HCT116 (cell line): ENCODE measurements around the gene CDH4. TPM values are rescaled to one million over a fixed set of nuclear protein-coding genes. Genes with fewer than 3 reads are reported as not detected.

Source experiments
- ATAC-seq: fragments of 200-7000 bp; cut with Tn5 transposase; 2 replicates; pipeline ENCODE4 v1.9.1; 2020; ENCODE audit warnings: mild to moderate bottlenecking, moderate library complexity
- BruUV-seq: library from RNA; stranded (reverse); fragments of 400-500 nt; replicated peaks from 2 replicates; lab custom pipeline; 2021; lab: Mats Ljungman, UMichigan
- CTCF ChIA-PET: fragments of 300-600 bp; sonication (Branson Sonifier 250); formaldehyde crosslinking; loops from one replicate; lab custom pipeline; 2021; ENCODE audit warnings: antibody characterized with exemption; lab: Charles Lee
- POLR2A ChIA-PET: fragments of 300-600, 350-600 bp; sonication (Branson Sonifier 250); formaldehyde crosslinking; loops from one replicate; lab custom pipeline; 2021; ENCODE audit warnings: antibody characterized with exemption; lab: Charles Lee
- RAD21 ChIA-PET, 2 experiments: fragments of 300-600 bp; sonication (Branson Sonifier 250); formaldehyde crosslinking; loops; one replicate each; lab custom pipeline; 2023; ENCODE audit warnings: low total read pairs in 2 of 2; ENCODE audit not compliant: uncharacterized antibody in 2 of 2, unreplicated experiment in 2 of 2, low non-redundant PET in 1 of 2; lab: Charles Lee
- DNase-seq: peaks from one replicate; pipeline ENCODE4 v3.0.0-alpha.2; 2010; ENCODE audit warnings: low read depth, low spot score
- H2AFZ ChIP-seq: fragments of 200-600 bp; shearing (Covaris generic), sonication (generic); 2 replicates; pipeline ENCODE4 v1.6.1; 2017; ENCODE audit warnings: low read depth, mixed run types, mixed read lengths, antibody characterized with exemption, low read length; ENCODE audit not compliant: poor library complexity, severe bottlenecking
- H3K27ac ChIP-seq: 2 replicates; pipeline ENCODE4 v1.5.1; 2012; ENCODE audit warnings: low read depth, low read length
- H3K27me3 ChIP-seq: fragments of 200-600 bp; sonication (generic); 2 replicates; pipeline ENCODE4 v1.6.1; 2016; ENCODE audit warnings: mixed run types, low read length, mixed read lengths; ENCODE audit not compliant: insufficient read depth
- H3K36me3 ChIP-seq, 2 experiments: fragments of 200-500 bp in 1 of 2; fragments of 200-600 bp in 1 of 2; sonication (Bioruptor generic) in 1 of 2; sonication (generic) in 1 of 2; 2 replicates each; pipeline versions ENCODE4 v1.5.1 to v1.6.1; 2014 to 2016; ENCODE audit warnings: low read length in 2 of 2, inconsistent platforms in 1 of 2, mixed read lengths in 1 of 2, mixed run types in 1 of 2; ENCODE audit not compliant: insufficient read depth in 2 of 2, control insufficient read depth in 1 of 2
- H3K4me1 ChIP-seq, 2 experiments: fragments of 200-600 bp in 1 of 2; sonication (generic) in 1 of 2; 2 replicates each; pipeline versions ENCODE4 v1.5.1 to v1.6.1; 2012 to 2017; ENCODE audit warnings: low read length in 2 of 2, inconsistent platforms in 1 of 2, mild to moderate bottlenecking in 1 of 2, mixed read lengths in 1 of 2, mixed run types in 1 of 2, moderate library complexity in 1 of 2; ENCODE audit not compliant: insufficient read depth in 2 of 2, control insufficient read depth in 1 of 2
- H3K4me2 ChIP-seq: fragments of 200-600 bp; sonication (generic); 2 replicates; pipeline ENCODE4 v1.6.1; 2017; ENCODE audit warnings: mixed run types, low read length, mixed read lengths
- H3K4me3 ChIP-seq, 2 experiments: fragments of 200-600 bp in 1 of 2; sonication (generic) in 1 of 2; replicated peaks in 1 of 2; 2 replicates each; pipeline ENCODE4 v1.5.1; 2011 to 2016; ENCODE audit warnings: low read length in 2 of 2, control low read depth in 1 of 2, low read depth in 1 of 2, mild to moderate bottlenecking in 1 of 2, mixed read lengths in 1 of 2, mixed run types in 1 of 2
- H3K79me2 ChIP-seq: fragments of 200-600 bp; sonication (generic); 2 replicates; pipeline ENCODE4 v1.6.1; 2017; ENCODE audit warnings: mild to moderate bottlenecking, mixed run types, low read length, moderate library complexity, mixed read lengths; ENCODE audit not compliant: insufficient read depth
- H3K9ac ChIP-seq: fragments of 200-600 bp; sonication (generic); 2 replicates; pipeline ENCODE4 v1.6.1; 2016; ENCODE audit warnings: low read length, mixed read lengths
- H3K9me2 ChIP-seq: fragments of 200-600 bp; sonication (generic), shearing (Covaris generic); 2 replicates; pipeline ENCODE4 v1.6.1; 2017; ENCODE audit warnings: mixed run types, mild to moderate bottlenecking, moderate library complexity; ENCODE audit not compliant: insufficient read depth
- H3K9me3 ChIP-seq, 2 experiments: fragments of 200-500 bp in 1 of 2; fragments of 200-600 bp in 1 of 2; sonication (Bioruptor generic) in 1 of 2; sonication (generic) in 1 of 2; 2 replicates each; pipeline ENCODE4 v1.6.1; 2014 to 2017; ENCODE audit warnings: low read length in 2 of 2, mixed read lengths in 2 of 2, inconsistent platforms in 1 of 2, low read depth in 1 of 2, mild to moderate bottlenecking in 1 of 2, mixed run types in 1 of 2, moderate library complexity in 1 of 2; ENCODE audit not compliant: control insufficient read depth in 1 of 2, insufficient read depth in 1 of 2
- H4K20me1 ChIP-seq: fragments of 200-600 bp; sonication (generic), shearing (Covaris generic); 2 replicates; pipeline ENCODE4 v1.6.1; 2017; ENCODE audit warnings: mixed run types, mild to moderate bottlenecking, moderate library complexity; ENCODE audit not compliant: insufficient read depth
- ATF3 ChIP-seq: IDR thresholded peaks from 2 replicates; pipeline ENCODE4 v1.6.1; 2012
- CBX3 ChIP-seq: IDR thresholded peaks from 2 replicates; pipeline ENCODE4 v1.6.1; 2012; ENCODE audit warnings: low read depth
- CEBPB ChIP-seq: IDR thresholded peaks from 2 replicates; pipeline ENCODE4 v1.6.1; 2012; ENCODE audit warnings: low read depth
- CTCF ChIP-seq, 3 experiments: fragments of 200-600 bp in 1 of 3; sonication (generic) in 1 of 3; IDR thresholded peaks in 2 of 3; conservative IDR thresholded peaks in 1 of 3; 2 replicates each; pipeline ENCODE4 v1.5.1; 2012 to 2017; ENCODE audit warnings: low read depth in 2 of 3, low read length in 2 of 3, antibody characterized with exemption in 1 of 3, borderline replicate concordance in 1 of 3, control low read depth in 1 of 3, mild to moderate bottlenecking in 1 of 3, mixed read lengths in 1 of 3, mixed run types in 1 of 3, moderate library complexity in 1 of 3; ENCODE audit not compliant: insufficient read depth in 1 of 3
- EGR1 ChIP-seq: IDR thresholded peaks from 2 replicates; pipeline ENCODE4 v1.6.1; 2012; ENCODE audit warnings: low read depth
- EZH2 ChIP-seq: fragments of 200-600 bp; sonication (generic); IDR thresholded peaks from 2 replicates; pipeline ENCODE4 v1.6.1; 2017; ENCODE audit warnings: antibody characterized with exemption, mixed run types
- EZH2phosphoT487 ChIP-seq: fragments of 200-600 bp; IDR thresholded peaks from 2 replicates; pipeline ENCODE4 v1.6.1; 2018; ENCODE audit warnings: antibody characterized with exemption, borderline replicate concordance
- FOSL1 ChIP-seq: IDR thresholded peaks from 2 replicates; pipeline ENCODE4 v1.6.1; 2012; ENCODE audit warnings: low read depth
- POLR2A ChIP-seq: IDR thresholded peaks from 2 replicates; pipeline ENCODE4 v1.7.0; 2011; ENCODE audit warnings: borderline replicate concordance; ENCODE audit not compliant: insufficient read depth, insufficient read length; ENCODE audit errors: extremely low read depth
- POLR2AphosphoS5 ChIP-seq: IDR thresholded peaks from 2 replicates; pipeline ENCODE4 v1.6.1; 2011; ENCODE audit warnings: mild to moderate bottlenecking, low read depth, low read length, moderate library complexity
- RAD21 ChIP-seq: IDR thresholded peaks from 2 replicates; pipeline ENCODE4 v1.6.1; 2012; ENCODE audit warnings: low read depth, mild to moderate bottlenecking
- SIN3A ChIP-seq: IDR thresholded peaks from 2 replicates; pipeline ENCODE4 v1.6.1; 2012; ENCODE audit warnings: low read depth
- SP1 ChIP-seq: IDR thresholded peaks from 2 replicates; pipeline ENCODE4 v1.6.1; 2012; ENCODE audit warnings: low read depth
- SRF ChIP-seq: IDR thresholded peaks from 2 replicates; pipeline ENCODE4 v1.6.1; 2012; ENCODE audit warnings: low read depth
- TCF7L2 ChIP-seq: IDR thresholded peaks from 2 replicates; pipeline ENCODE4 v1.7.0; 2011; ENCODE audit warnings: borderline replicate concordance, inconsistent platforms; ENCODE audit not compliant: insufficient read depth, insufficient read length; ENCODE audit errors: extremely low read depth
- YY1 ChIP-seq: IDR thresholded peaks from 2 replicates; pipeline ENCODE4 v1.6.1; 2011; ENCODE audit warnings: low read length, low read depth, moderate library complexity, mild to moderate bottlenecking; ENCODE audit not compliant: insufficient replicate concordance; ENCODE audit errors: extremely low read depth
- ZBTB33 ChIP-seq: IDR thresholded peaks from 2 replicates; pipeline ENCODE4 v1.6.1; 2011; ENCODE audit warnings: mild to moderate bottlenecking, low read length, moderate library complexity; ENCODE audit not compliant: insufficient replicate concordance; ENCODE audit errors: extremely low read depth
- ZFX ChIP-seq: fragments of 450-650 bp; IDR thresholded peaks from 2 replicates; pipeline ENCODE4 v1.6.1; 2017
- ZNF274 ChIP-seq: fragments of 200-500 bp; sonication (Bioruptor generic); IDR thresholded peaks from 2 replicates; pipeline ENCODE4 v1.6.1; 2014; ENCODE audit warnings: mild to moderate bottlenecking, low read depth, low read length, inconsistent platforms
- intact Hi-C: fragments of 100-400 bp; cut with micrococcal nuclease; formaldehyde crosslinking; loops from 2 replicates; pipeline ENCODE4 v1.10.0; 2022
- total RNA-seq: library from RNA; stranded (reverse); gene quantifications from one replicate; pipeline ENCODE4 v1.2.1, GENCODE V29; 2021; ENCODE audit not compliant: unreplicated experiment
- TF ChIP-seq, protein P1 (sequence below): IDR thresholded peaks from 2 replicates; pipeline ENCODE4 v1.6.1; 2012

CDH4 gene
- total RNA-seq, 1 experiment from 2014 or later, result not detected

- no peak for DNase-seq
- no TSS peak for BruUV-seq
These were observed 554.3 kb downstream of the CDH4 start for GRCh38 chr20:61806314-61806713.

More at GRCh38 chr20:61806314-61806713, 554.3 kb downstream of the CDH4 start:
- intact Hi-C loops, result no loop called here
- H3K36me3 ChIP-seq, result no peaks in the 10 kb centered on the region
- no peak overlapping the region for H3K9ac ChIP-seq
- H3K27ac ChIP-seq, result no peak overlapping the region
- no peak for ATAC-seq
- H3K9me2 ChIP-seq, result no peaks in the 10 kb centered on the region
- no peak overlapping the region for H3K4me2 ChIP-seq
- no peaks in the 10 kb centered on the region for H3K9me3 ChIP-seq
- H3K4me1 ChIP-seq, result no peaks in the 10 kb centered on the region
- no peak overlapping the region for H2AFZ ChIP-seq
- ChIA-PET RAD21 (no interaction called here), POLR2A (no interaction called here), CTCF (no interaction called here)
- no peak overlapping the region for H3K4me3 ChIP-seq
- peaks cover 70% of the 10 kb centered on the region for H3K27me3 ChIP-seq
- H4K20me1 ChIP-seq, result no peaks in the 10 kb centered on the region
- no peaks in the 10 kb centered on the region for H3K79me2 ChIP-seq
- no peak for TF ChIP-seq ZNF274
- no peak for TF ChIP-seq ZBTB33
- TF ChIP-seq EGR1, result no peak
- no peak for TF ChIP-seq EZH2phosphoT487
- no peak for TF ChIP-seq SRF
- TF ChIP-seq YY1, result no peak
- TF ChIP-seq POLR2AphosphoS5, result no peak
- TF ChIP-seq ATF3, result no peak
- TF ChIP-seq FOSL1, result no peak
- no peak for TF ChIP-seq SP1
- no peak for TF ChIP-seq SIN3A
- TF ChIP-seq EZH2, result no peak
- TF ChIP-seq CTCF (IDR thresholded peaks at IDR 0.05 in 2 of 3, conservative IDR thresholded peaks at IDR 0.05 in 1 of 3; ENCODE audit: borderline replicate concordance in 1 of 3, insufficient read depth in 1 of 3, low read depth in 2 of 3, low read length in 2 of 3), result no peak
- no peak for TF ChIP-seq POLR2A
- TF ChIP-seq CEBPB, result no peak
- TF ChIP-seq ZFX, result no peak
- no peak for TF ChIP-seq RAD21
- TF ChIP-seq CBX3, result no peak
- TF ChIP-seq TCF7L2, result no peak
- TF ChIP-seq, protein P1, sequence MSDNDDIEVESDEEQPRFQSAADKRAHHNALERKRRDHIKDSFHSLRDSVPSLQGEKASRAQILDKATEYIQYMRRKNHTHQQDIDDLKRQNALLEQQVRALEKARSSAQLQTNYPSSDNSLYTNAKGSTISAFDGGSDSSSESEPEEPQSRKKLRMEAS, result no peak
